Measurements from ENCODE around the gene RBM12. TPM values are rescaled to one million over a fixed set of nuclear protein-coding genes. Genes with fewer than 3 reads are reported as not detected.
"Not testable (repeated sequence)": the region's sequence is repeated elsewhere in the genome, so short reads cannot be mapped to it uniquely, and the experiment has no call there.

RBM12 gene
- total RNA-seq, 1 donor from 2014 or later = 139 TPM

- Mint-ChIP-seq H3K36me3 (ENCODE audit: low read depth) (peaks cover 80% of the 10 kb centered on the region), H3K4me3 (no peak overlapping the region), H3K27me3 (no peaks in the 10 kb centered on the region), H3K27ac (no peak overlapping the region), H3K9me3 (no peaks in the 10 kb centered on the region), H3K4me1 (peaks cover 33% of the 10 kb centered on the region)
- DNase-seq (no peak), ATAC-seq (ENCODE audit: low read depth) (no peak)
- CTCF ChIA-PET = interaction anchor here (1.2 kb wide), 1 partner anchor 246 kb away, joined by 3 read pairs; no protein-coding TSS in a partner anchor
- POLR2A ChIA-PET = interaction anchor here (0.8 to 1.2 kb wide), 2 partner anchors 10 to 26 kb away, joined by 4 to 5 read pairs; no protein-coding TSS in a partner anchor
- intact Hi-C loops (cut with micrococcal nuclease) = no loop called here
- no peak for TF ChIP-seq CTCF (IDR thresholded peaks at IDR 0.05)
These were observed 45.3 kb upstream of the RBM12 start for GRCh38 chr20:35710039-35710438.

- H3K4me1 Mint-ChIP-seq = peaks cover 31% of the 10 kb centered on the region
- no peak for DNase-seq
These were observed 44.6 kb upstream of the RBM12 start for GRCh38 chr20:35709259-35709658.

GRCh38 chr20:35708502-35708901 lies 43.8 kb upstream of the RBM12 start:
- no peak overlapping the region for H3K27ac Mint-ChIP-seq
- H3K9me3 Mint-ChIP-seq = no peaks in the 10 kb centered on the region
- POLR2A ChIA-PET = no interaction called here
- DNase-seq = no peak
- ATAC-seq (ENCODE audit: low read depth) = no peak
- peaks cover 84% of the 10 kb centered on the region for H3K36me3 Mint-ChIP-seq (ENCODE audit: low read depth)
- no peaks in the 10 kb centered on the region for H3K27me3 Mint-ChIP-seq
- no peak overlapping the region for H3K4me3 Mint-ChIP-seq
- peaks cover 26% of the 10 kb centered on the region for H3K4me1 Mint-ChIP-seq
- TF ChIP-seq CTCF (IDR thresholded peaks at IDR 0.05) = no peak
- intact Hi-C loops (cut with micrococcal nuclease) = loop anchor here (2.0 kb wide), 1 partner anchor 26 kb away; no protein-coding TSS in a partner anchor
- CTCF ChIA-PET = no interaction called here

More at GRCh38 chr20:35709259-35709658, 44.6 kb upstream of the RBM12 start:
- Mint-ChIP-seq H3K9me3 (no peaks in the 10 kb centered on the region), H3K36me3 (ENCODE audit: low read depth) (peaks cover 83% of the 10 kb centered on the region), H3K27me3 (no peaks in the 10 kb centered on the region), H3K27ac (no peak overlapping the region), H3K4me3 (no peak overlapping the region)
- ATAC-seq (ENCODE audit: low read depth) = no peak
- no peak for TF ChIP-seq CTCF (IDR thresholded peaks at IDR 0.05)
- ChIA-PET POLR2A (interaction anchor here (0.8 to 1.2 kb wide), 2 partner anchors 9 to 27 kb away, joined by 4 to 5 read pairs; no protein-coding TSS in a partner anchor), CTCF (interaction anchor here (1.2 kb wide), 1 partner anchor 245 kb away, joined by 3 read pairs; no protein-coding TSS in a partner anchor)
- intact Hi-C loops (cut with micrococcal nuclease) = loop anchor here (2.0 kb wide), 1 partner anchor 26 kb away; no protein-coding TSS in a partner anchor

GRCh38 chr20:35706591-35707529 lies 42.2 kb upstream of the RBM12 start:
- H3K9me3 Mint-ChIP-seq; H3K4me3 Mint-ChIP-seq; CTCF ChIA-PET; ATAC-seq (ENCODE audit: low read depth); H3K27me3 Mint-ChIP-seq; H3K27ac Mint-ChIP-seq; DNase-seq: not testable (repeated sequence)
- H3K36me3 Mint-ChIP-seq (ENCODE audit: low read depth) = peaks cover 87% of the 10 kb centered on the region
- intact Hi-C loops (cut with micrococcal nuclease) = loop anchor here (1.0 kb wide), 1 partner anchor 8 kb away; the partner anchor contains the start of genes NFS1 and ROMO1
- POLR2A ChIA-PET = interaction anchor here (1.2 kb wide), 1 partner anchor 11 kb away, joined by 5 read pairs; no protein-coding TSS in a partner anchor
- H3K4me1 Mint-ChIP-seq = peaks cover 19% of the 10 kb centered on the region

GRCh38 chr20:35705894-35706293 lies 41.2 kb upstream of the RBM12 start:
- peaks cover 10% of the 10 kb centered on the region for H3K4me1 Mint-ChIP-seq
- peaks cover 81% of the 10 kb centered on the region for H3K36me3 Mint-ChIP-seq (ENCODE audit: low read depth)
- H3K27ac Mint-ChIP-seq; H3K9me3 Mint-ChIP-seq; ATAC-seq (ENCODE audit: low read depth); DNase-seq; H3K4me3 Mint-ChIP-seq; intact Hi-C loops (cut with micrococcal nuclease); H3K27me3 Mint-ChIP-seq; CTCF ChIA-PET: not testable (repeated sequence)
- POLR2A ChIA-PET = interaction anchor here (0.6 to 1.2 kb wide), 2 partner anchors 87 to 118 kb away, joined by 4 to 7 read pairs; no protein-coding TSS in a partner anchor

All from activated B cell treated with CpG ODN at 0.5 μM for 24 hours (primary cell).